ENCODE measurements around the gene ACAP2. TPM values are rescaled to one million over a fixed set of nuclear protein-coding genes. Genes with fewer than 3 reads are reported as not detected.

The ACAP2 gene
- total RNA-seq, 2 experiments from 2014 or later, result 35.3 to 36.3 TPM

GRCh38 chr3:195255571-195256501 lies 187.0 kb downstream of the ACAP2 start:
- CTCF ChIA-PET, result interaction anchor here (1.5 to 1.9 kb wide), 2 partner anchors 568 to 573 kb away, joined by 3 to 5 read pairs; no protein-coding TSS in a partner anchor
- POLR2A ChIA-PET, result no interaction called here

- POLR2A ChIA-PET, result no interaction called here
These were observed 187.7 kb downstream of the ACAP2 start for GRCh38 chr3:195255176-195255500.

GRCh38 chr3:195254454-195255175 lies 188.2 kb downstream of the ACAP2 start:
- CTCF ChIA-PET, result interaction anchor here (1.9 kb wide), 1 partner anchor 572 kb away, joined by 5 read pairs; no protein-coding TSS in a partner anchor
- POLR2A ChIA-PET, result no interaction called here

More at GRCh38 chr3:195255176-195255500, 187.7 kb downstream of the ACAP2 start:
- CTCF ChIA-PET, result interaction anchor here (1.9 kb wide), 1 partner anchor 573 kb away, joined by 5 read pairs; no protein-coding TSS in a partner anchor

GRCh38 chr3:195253923-195254432 lies 188.8 kb downstream of the ACAP2 start:
- ChIA-PET CTCF (no interaction called here), POLR2A (no interaction called here)

- ChIA-PET POLR2A (no interaction called here), CTCF (interaction anchor here (1.0 kb wide), 1 partner anchor 9 kb away, joined by 3 read pairs; no protein-coding TSS in a partner anchor)
These were observed 191.3 kb downstream of the ACAP2 start for GRCh38 chr3:195251336-195252065.

- CTCF ChIA-PET, result interaction anchor here (0.6 to 1.3 kb wide), 3 partner anchors 10 to 883 kb away, joined by 3 to 5 read pairs (median 3); no protein-coding TSS in a partner anchor
- POLR2A ChIA-PET, result no interaction called here
These were observed 192.2 kb downstream of the ACAP2 start for GRCh38 chr3:195250473-195251251.

- POLR2A ChIA-PET, result no interaction called here
- CTCF ChIA-PET, result interaction anchor here (0.6 to 1.3 kb wide), 2 partner anchors 567 to 883 kb away, joined by 3 to 5 read pairs; no protein-coding TSS in a partner anchor
These were observed 192.9 kb downstream of the ACAP2 start for GRCh38 chr3:195249858-195250464.

- POLR2A ChIA-PET, result no interaction called here
These were observed 193.6 kb downstream of the ACAP2 start for GRCh38 chr3:195249057-195249770.

GRCh38 chr3:195248281-195248680 lies 194.5 kb downstream of the ACAP2 start:
- CTCF ChIA-PET, result no interaction called here
- POLR2A ChIA-PET, result no interaction called here

More at GRCh38 chr3:195249057-195249770, 193.6 kb downstream of the ACAP2 start:
- CTCF ChIA-PET, result no interaction called here

- ChIA-PET CTCF (no interaction called here), POLR2A (no interaction called here)
These were observed 195.0 kb downstream of the ACAP2 start for GRCh38 chr3:195247863-195248189.

- ChIA-PET CTCF (interaction anchor here (0.6 kb wide), 1 partner anchor 652 kb away, joined by 5 read pairs; no protein-coding TSS in a partner anchor), POLR2A (no interaction called here)
These were observed 195.5 kb downstream of the ACAP2 start for GRCh38 chr3:195247086-195247862.

GRCh38 chr3:195246581-195246995 lies 196.2 kb downstream of the ACAP2 start:
- ChIA-PET CTCF (interaction anchor here (0.6 kb wide), 1 partner anchor 651 kb away, joined by 5 read pairs; no protein-coding TSS in a partner anchor), POLR2A (no interaction called here)

GRCh38 chr3:195245531-195245951 lies 197.3 kb downstream of the ACAP2 start:
- POLR2A ChIA-PET, result no interaction called here
- CTCF ChIA-PET, result interaction anchor here (0.6 to 0.7 kb wide), 2 partner anchors 11 to 178 kb away, joined by 3 read pairs; no protein-coding TSS in a partner anchor

- POLR2A ChIA-PET, result no interaction called here
- CTCF ChIA-PET, result no interaction called here
These were observed 201.0 kb downstream of the ACAP2 start for GRCh38 chr3:195241592-195242355.

GRCh38 chr3:195240939-195241338 lies 201.9 kb downstream of the ACAP2 start:
- CTCF ChIA-PET, result no interaction called here
- POLR2A ChIA-PET, result no interaction called here

- CTCF ChIA-PET, result no interaction called here
- POLR2A ChIA-PET, result no interaction called here
These were observed 202.6 kb downstream of the ACAP2 start for GRCh38 chr3:195240171-195240701.
